H7 (cell line): ENCODE results near the gene SS18L1. TPM values are rescaled to one million over a fixed set of nuclear protein-coding genes. Genes with fewer than 3 reads are reported as not detected.

Experiments used
- DNase-seq: peaks from one replicate; pipeline ENCODE4 v3.0.0; 2012
- H3K27me3 ChIP-seq: 2 replicates; pipeline ENCODE4 v1.6.0; 2011; ENCODE audit warnings: mild to moderate bottlenecking, low read length; ENCODE audit not compliant: control insufficient read depth, insufficient read depth
- H3K36me3 ChIP-seq: replicated peaks from 2 replicates; pipeline ENCODE4 v1.5.1; 2011; ENCODE audit warnings: low read length; ENCODE audit not compliant: control insufficient read depth, insufficient read depth
- H3K4me3 ChIP-seq: 2 replicates; pipeline ENCODE4 v1.5.1; 2011; ENCODE audit warnings: low read depth, mild to moderate bottlenecking, control low read depth, low read length, moderate library complexity; ENCODE audit not compliant: insufficient read depth
- total RNA-seq: library from RNA; depleted of rRNA; stranded (reverse); fragments of >200 nt; shearing (Covaris generic); gene quantifications from 2 replicates; pipeline ENCODE4 v1.2.3, GENCODE V29; 2014

The SS18L1 gene
- total RNA-seq, 1 experiment from 2014 or later, result 15.1 TPM

DNA sequence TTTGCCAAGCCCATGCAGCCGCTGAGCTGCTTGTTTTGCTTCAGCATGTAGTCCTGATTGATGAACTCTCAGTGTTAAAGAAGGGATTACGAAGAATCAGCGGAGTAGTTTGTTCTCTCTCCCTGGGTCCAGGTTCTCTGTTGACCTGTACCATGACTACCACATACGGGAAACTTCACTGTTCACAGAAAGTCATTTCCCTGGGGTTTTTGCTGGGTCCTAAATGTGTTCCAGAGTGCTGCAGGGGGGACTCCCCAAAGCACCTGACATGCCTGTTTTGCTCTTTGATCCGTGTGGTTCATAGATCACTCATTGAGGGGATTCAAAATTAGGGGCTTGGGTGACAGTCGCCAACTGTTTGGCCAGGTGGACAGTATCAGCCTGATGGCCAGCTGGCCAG, 15.8 kb upstream of the SS18L1 start:
- no peak for DNase-seq
- peaks cover 74% of the 10 kb centered on the region for H3K36me3 ChIP-seq
- no peaks in the 10 kb centered on the region for H3K27me3 ChIP-seq
- H3K4me3 ChIP-seq, result no peak overlapping the region

DNA sequence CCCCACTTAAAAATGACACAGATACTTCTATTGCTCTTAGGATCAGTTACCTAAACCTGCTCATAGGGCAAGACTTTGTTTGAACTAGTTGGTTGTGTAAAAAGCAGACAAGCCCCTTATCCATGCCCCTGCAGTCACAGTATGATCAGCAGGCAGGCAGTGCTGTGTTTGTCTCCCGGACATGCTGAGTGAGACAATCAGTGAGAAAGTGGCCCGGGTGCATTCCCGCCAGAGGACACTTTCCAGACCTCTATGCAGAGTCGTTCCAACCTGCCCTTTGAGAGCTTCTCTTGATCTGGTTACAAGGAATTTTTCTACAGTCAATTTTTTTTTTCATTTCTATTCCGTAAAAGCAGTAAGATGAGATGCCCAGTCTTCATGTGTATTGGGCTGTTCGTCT, 15.1 kb upstream of the SS18L1 start:
- Histone ChIP-seq H3K4me3 (no peak overlapping the region), H3K27me3 (no peaks in the 10 kb centered on the region), H3K36me3 (peaks cover 74% of the 10 kb centered on the region)
- DNase-seq, result no peak

DNA sequence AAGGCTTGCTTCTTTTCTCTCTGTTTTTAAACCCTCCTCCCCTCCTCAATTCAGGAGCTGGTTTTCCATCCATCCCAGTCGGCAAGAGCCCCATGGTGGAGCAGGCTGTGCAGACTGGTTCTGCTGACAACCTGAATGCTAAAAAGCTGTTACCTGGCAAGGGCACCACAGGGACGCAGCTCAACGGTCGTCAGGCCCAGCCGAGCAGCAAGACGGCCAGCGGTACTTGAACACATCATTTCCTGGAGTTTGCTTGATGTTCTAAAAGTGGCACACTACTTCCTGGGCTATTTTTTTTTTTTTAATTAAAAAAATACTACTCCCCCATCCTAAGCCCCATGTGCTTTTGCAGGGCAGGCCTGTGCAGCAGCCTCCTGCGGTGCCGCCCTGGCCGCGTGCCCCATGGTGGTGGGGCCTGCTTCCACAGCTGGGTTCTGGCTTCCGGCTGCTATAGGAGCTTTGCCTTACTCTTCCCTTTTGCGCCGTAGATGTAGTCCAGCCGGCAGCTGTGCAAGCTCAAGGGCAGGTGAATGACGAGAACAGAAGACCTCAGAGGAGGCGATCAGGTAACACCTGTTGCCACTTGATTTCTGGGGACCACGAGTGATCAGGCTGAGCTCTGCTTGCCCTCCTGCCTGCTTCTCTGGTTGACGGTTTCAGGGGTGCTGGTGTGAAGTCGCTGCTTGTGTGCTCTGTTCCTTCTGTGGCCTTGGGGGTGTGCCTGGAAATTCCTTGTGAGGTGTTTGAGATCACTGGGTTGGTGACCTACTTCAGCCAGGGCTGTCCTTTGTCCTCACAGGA, 13.6 kb upstream of the SS18L1 start:
- no peaks in the 10 kb centered on the region for H3K27me3 ChIP-seq
- DNase-seq, result no peak
- peaks cover 77% of the 10 kb centered on the region for H3K36me3 ChIP-seq
- no peak overlapping the region for H3K4me3 ChIP-seq

DNA sequence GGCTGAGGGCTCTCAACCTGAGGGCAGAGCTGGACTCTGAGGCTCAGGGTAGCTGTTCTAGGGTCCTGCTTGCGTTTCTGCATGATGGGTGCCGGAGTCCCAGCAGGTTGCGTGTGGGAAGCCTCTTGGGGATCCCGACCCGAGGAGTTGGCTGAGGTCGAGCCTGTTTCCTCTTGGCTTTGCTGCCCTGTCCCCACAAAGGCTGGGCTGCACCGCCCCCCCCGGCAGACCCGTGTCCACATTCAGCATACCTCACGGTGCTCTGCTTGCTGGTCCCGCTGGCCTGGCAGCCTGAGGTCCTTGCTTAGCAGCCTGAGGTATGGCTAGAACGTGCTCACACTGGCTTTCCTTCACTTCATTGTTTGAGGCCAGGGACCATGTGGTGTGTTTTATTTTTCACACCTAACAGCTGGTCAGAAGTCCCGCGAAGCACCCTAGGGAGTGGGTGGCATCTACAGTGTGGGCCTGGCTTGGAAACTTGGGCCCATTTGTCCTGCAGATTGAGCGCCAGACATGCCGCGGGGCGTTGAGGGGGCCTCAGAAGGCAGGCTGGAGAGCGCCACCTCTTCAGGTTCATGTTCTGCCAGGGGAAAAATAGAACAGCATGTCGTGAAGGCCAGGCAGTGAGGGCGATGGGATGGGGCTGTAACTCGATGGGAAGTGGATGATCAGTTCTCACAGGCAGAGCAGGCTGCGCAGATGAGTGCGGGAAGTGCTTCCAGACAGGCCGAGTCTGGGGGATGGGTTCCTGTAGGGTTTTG, 11.8 kb upstream of the SS18L1 start:
- H3K36me3 ChIP-seq, result peaks cover 75% of the 10 kb centered on the region
- H3K4me3 ChIP-seq, result no peak overlapping the region
- no peak for DNase-seq
- H3K27me3 ChIP-seq, result no peaks in the 10 kb centered on the region

DNA sequence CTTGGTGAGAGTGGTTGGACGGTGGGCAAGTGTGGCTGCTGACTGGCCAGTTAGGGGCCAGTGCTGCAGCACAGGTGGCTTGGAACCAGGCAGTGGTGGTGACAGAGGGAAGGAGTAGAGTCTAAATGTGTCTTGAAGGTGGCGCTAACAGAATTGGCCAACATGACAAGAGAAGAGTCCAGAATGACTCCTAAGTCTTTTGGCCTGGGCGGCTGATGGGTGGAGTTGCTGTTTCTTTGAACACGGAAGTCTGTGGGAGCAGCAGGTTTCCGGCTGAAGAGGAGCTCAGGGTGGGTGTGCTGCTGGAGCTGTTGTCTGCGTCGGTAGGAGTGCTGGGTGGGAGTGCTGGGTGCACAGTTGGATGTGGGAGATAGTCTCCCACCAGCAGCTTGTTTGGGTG, 11.1 kb upstream of the SS18L1 start:
- no peak overlapping the region for H3K4me3 ChIP-seq
- DNase-seq, result no peak
- no peaks in the 10 kb centered on the region for H3K27me3 ChIP-seq
- H3K36me3 ChIP-seq, result peaks cover 71% of the 10 kb centered on the region

DNA sequence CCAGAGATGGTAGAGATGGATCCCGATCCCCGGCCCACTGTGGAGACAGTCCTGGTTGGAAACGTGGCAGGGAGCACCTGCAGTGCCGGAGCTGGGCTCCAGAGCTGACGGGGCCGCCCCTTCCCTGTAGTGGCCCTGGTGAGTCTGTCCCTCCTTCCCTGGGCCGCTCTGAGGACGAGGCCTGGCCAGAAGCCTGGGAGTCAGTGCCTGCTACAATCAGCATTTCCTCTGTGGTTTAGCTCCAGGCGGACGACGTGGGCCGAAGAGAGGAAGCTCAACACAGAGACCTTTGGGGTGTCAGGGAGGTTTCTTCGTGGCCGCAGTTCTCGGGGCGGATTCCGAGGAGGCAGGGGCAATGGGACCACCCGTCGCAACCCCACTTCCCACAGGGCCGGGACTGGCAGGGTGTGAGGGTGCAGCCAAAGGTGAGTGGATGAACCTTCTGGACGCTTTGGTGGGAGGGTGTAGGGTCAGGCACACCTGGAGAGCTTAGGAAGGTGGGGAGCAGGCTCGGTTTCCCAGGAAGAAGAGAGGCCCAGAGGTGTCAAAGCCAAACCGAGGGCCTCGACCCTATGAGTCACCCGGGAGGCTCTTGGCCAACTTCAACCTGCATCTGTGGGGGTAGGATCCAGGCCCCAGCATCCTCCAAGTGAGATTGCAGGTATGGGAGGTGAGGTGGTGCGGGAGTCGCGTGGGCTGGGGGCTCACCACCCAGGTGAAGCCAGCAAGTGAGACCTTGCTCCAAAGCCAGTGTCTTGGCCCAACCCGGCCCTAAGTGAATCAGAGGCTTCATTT, 10.3 kb upstream of the SS18L1 start:
- no peak for DNase-seq
- Histone ChIP-seq H3K27me3 (no peaks in the 10 kb centered on the region), H3K36me3 (peaks cover 72% of the 10 kb centered on the region), H3K4me3 (no peak overlapping the region)

DNA sequence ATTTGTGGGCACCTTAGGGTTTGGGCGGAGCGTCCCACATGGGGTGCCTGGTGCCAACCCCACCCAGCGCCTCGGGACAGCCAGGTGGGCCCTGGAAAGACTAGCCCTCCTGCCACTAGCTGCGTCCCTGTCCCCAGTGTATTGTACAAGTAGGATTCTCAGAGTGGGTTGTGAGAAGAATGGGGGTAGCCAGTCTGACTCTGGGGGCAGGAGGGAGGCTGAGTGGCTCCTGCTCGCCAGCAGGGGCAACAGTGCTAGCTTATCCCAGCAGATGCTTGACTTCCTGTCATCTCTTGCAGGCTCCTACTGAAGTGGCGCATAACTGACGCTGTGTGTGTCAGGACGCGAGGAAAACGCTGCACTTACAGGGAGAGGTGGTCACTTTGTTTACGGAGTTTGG, 9.7 kb upstream of the SS18L1 start:
- Histone ChIP-seq H3K4me3 (no peak overlapping the region), H3K27me3 (no peaks in the 10 kb centered on the region), H3K36me3 (peaks cover 71% of the 10 kb centered on the region)
- peak; percentile 84 for DNase-seq

DNA sequence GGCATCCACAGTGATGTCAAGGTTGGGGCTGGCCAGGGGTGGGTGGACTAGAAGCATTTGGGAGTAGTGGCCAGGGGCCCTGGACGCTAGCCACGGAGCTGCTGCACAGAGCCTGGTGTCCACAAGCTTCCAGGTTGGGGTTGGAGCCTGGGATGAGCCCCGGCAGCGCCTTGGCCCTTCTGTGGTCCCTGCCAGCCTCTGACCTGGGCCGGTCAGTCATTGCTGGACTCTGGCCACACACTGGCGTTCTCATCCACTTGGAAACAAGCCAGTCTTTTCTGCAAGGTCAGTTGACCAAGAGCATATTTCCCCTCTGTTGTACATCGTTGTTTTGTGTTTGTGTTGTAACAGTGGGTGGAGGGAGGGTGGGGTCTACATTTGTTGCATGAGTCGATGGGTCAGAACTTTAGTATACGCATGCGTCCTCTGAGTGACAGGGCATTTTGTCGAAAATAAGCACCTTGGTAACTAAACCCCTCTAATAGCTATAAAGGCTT, 8.8 kb upstream of the SS18L1 start:
- no peak overlapping the region for H3K4me3 ChIP-seq
- H3K27me3 ChIP-seq, result no peaks in the 10 kb centered on the region
- peaks cover 71% of the 10 kb centered on the region for H3K36me3 ChIP-seq
- DNase-seq, result no peak

DNA sequence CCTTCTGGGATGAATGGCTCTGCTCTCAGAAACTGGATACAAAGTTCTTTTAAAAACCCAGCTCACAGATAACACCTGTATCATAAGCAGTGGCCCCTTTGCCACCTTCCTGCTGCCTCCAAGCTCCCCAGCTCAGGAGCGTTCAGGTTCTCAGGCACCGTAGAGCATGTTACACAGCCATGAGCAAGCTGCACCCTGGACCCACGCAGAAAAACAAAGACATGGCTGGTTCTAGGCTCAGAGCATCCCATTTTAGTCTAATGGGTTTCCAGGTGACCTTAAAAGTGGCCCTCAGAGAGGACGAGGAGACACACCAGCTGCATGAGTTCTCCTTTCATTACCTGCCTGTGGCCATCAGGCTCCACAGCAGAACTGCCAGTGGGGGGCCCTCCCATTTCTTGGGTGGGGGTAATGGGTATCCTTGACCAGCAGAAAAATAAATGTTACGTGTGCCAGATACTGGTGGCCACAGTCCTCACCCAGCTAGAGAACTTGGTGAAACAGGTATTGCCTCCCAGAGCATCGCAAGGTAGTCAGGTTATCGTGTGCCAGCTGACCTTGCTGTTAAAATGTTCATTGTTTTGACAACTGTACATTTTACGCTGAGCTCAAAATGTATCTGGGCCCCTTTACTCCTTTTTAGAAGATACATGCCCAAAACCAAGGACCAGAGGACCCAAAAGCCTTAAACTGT, 7.8 kb upstream of the SS18L1 start:
- Histone ChIP-seq H3K27me3 (no peaks in the 10 kb centered on the region), H3K4me3 (no peak overlapping the region), H3K36me3 (peaks cover 74% of the 10 kb centered on the region)
- no peak for DNase-seq

DNA sequence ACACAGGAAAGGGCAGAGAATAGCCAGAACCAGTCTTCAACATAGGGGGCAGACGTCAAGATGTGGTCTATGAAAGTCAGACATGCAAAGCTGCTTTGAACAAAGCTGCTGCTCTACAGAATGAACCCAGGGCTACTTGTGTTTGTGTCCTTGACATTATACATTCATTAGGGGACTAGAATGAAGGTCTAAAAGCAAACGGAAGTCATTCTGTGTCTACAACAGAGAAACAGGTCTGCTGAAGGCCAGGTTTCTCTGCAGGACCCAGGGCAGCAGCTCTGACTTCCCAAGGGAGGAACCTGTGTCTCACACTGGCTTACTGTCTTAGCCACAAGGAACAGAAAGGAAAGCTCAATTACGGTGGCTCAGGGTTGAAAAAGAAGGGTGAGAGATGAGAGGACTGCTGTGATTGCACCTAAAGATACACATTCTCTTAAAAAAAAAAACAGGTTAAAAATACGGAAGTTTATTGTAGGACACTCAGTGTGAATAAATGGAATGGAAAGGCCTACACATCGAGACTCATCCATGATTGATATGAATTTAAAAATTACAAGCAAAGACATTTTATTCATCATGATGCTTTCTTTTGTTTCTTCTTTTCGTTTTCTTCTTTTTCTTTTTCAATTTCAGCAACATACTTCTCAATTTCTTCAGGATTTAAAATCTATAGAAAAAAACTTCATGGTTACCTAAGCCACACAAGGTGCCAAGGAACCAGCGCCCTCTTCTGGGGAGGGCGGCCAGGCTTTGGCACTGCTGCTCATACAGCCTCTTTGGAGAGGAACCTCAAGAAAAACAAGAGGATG, 7.1 kb upstream of the SS18L1 start:
- no peaks in the 10 kb centered on the region for H3K27me3 ChIP-seq
- H3K36me3 ChIP-seq, result peaks cover 67% of the 10 kb centered on the region
- DNase-seq, result peak; percentile 88
- H3K4me3 ChIP-seq, result no peak overlapping the region

DNA sequence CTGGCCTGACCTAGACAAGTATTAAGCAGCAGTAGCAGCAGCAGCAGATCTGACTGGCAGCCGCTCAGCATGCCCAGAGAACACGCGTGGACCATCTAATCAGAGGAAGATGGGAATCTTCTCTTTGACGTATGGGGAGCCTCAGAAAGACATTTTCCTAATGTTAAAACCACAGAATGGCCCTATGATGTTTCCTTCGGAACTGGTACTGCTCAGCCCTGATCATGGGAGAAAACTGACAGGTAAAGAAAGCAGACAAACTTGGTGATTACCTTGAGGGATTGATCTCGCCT, 6.5 kb upstream of the SS18L1 start:
- Histone ChIP-seq H3K4me3 (no peak overlapping the region), H3K27me3 (no peaks in the 10 kb centered on the region), H3K36me3 (peaks cover 61% of the 10 kb centered on the region)
- no peak for DNase-seq

DNA sequence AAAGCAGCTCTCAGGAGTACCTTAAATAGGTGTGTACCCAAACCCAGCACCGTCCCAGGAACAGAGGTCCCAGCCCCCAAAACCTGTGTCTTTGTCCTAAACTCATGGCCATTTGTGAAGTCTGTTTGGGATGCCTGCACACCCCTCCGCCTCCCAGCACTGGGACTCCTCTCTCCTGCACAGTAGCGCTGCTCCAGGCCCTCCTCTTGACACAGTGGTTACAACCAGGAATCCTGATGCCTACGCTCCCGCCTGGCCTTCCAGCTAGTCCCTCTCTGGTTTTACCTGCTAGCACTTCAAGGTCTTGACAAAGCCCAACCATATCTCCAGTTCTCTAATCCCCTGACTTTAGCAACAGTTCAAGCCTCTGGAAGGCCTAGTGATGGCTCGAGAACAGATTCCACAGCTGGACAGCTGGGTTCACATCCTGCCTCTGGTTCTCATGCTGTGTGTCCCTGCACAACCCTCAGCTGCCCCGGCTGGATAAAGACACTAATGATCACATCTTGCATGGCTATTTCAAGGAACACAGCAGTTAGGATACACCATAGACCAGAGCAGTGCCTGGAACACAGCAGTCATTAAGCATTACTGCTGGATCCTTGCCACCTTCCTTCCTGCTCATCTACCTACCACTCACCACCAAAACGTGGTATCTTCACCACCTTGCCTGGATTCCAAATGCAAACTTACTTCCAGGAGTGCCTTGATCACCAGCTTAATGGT, 5.9 kb upstream of the SS18L1 start:
- DNase-seq, result no peak
- Histone ChIP-seq H3K27me3 (no peaks in the 10 kb centered on the region), H3K4me3 (no peak overlapping the region), H3K36me3 (peaks cover 56% of the 10 kb centered on the region)

DNA sequence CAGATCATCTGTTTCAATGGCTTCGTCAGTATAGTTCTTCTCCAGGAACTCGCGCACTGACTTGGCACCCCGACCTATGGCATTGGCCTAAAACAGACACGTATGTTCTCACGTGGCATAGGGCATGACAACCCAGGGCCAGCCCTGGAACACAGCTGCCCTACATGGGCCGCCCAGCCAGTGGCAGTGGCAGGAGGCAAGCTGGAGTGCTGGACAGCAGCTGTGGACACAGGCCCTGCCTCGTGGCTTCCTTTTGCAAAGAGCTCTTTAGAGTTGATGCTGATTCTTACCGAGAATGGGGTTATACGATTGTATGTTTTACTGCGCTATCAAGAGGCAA, 5.4 kb upstream of the SS18L1 start:
- no peak for DNase-seq
- H3K27me3 ChIP-seq, result no peaks in the 10 kb centered on the region
- no peak overlapping the region for H3K4me3 ChIP-seq
- peaks cover 53% of the 10 kb centered on the region for H3K36me3 ChIP-seq
